Mucosa of gallbladder (tissue), 1 donor: ENCODE measurements around the gene MYO3B. TPM values are rescaled to one million over a fixed set of nuclear protein-coding genes. Genes with fewer than 3 reads are reported as not detected.
A peak's percentile ranks its signal among the peaks of the same experiment; 100 is the strongest.
"Not testable (repeated sequence)": the region's sequence is repeated elsewhere in the genome, so short reads cannot be mapped to it uniquely, and the experiment has no call there.

ENCODE experiments used
- DNase-seq: peaks from one replicate; pipeline ENCODE4 v3.0.0-alpha.2; 2020; ENCODE audit warnings: low spot score
- total RNA-seq: library from RNA; stranded (reverse); gene quantifications from one replicate; pipeline ENCODE4 v1.2.1, GENCODE V29; 2021
- donor health status: DM: no; HTN: no; CAD: no.

Gene MYO3B
- total RNA-seq, 1 donor from 2014 or later: 0.23 TPM

DNA sequence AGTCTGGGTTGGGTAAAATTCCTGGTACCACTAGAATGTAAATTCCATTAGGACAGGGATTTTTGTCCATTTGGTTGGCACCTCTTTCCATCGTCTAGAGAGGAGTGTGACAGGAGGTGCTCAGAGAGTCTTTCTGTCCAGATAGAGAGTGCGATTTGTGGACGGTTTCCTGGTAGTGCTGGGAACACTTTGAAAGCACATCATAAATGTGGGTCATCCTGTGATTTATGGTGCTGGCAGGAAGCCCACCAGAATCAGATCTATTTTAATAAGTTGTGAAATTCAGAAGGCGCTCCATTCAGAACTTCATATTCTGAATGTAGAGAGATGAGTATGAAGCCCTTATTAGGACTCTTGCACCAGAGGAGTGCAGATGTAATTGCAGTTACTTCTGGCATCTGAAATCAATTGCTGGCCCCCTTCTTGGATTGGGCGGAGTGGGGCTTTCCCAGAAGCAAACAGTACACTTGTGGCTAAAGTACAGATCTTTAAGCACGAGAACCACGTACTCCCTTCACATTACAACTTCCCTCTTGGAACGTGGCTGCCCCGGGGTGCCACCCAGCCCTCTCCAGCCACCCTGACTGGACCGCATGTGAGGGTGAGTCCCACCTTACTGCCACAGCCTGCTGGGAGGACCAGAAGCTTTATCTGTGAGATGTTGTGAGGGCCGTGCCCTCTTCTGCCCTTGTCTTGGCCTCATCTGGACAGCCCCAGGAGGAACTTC lies 243.2 kb downstream of the MYO3B start:
- no peak for DNase-seq

- no peak for DNase-seq
These were observed 246.0 kb downstream of the MYO3B start for GRCh38 chr2:170423919-170424318.

GRCh38 chr2:170425281-170425751 lies 247.4 kb downstream of the MYO3B start:
- DNase-seq: no peak

- DNase-seq: no peak
These were observed 250.9 kb downstream of the MYO3B start for GRCh38 chr2:170428868-170429267.

GRCh38 chr2:170432823-170433222 lies 254.9 kb downstream of the MYO3B start:
- no peak for DNase-seq

- no peak for DNase-seq
These were observed 255.5 kb downstream of the MYO3B start for GRCh38 chr2:170433448-170433847.

DNA sequence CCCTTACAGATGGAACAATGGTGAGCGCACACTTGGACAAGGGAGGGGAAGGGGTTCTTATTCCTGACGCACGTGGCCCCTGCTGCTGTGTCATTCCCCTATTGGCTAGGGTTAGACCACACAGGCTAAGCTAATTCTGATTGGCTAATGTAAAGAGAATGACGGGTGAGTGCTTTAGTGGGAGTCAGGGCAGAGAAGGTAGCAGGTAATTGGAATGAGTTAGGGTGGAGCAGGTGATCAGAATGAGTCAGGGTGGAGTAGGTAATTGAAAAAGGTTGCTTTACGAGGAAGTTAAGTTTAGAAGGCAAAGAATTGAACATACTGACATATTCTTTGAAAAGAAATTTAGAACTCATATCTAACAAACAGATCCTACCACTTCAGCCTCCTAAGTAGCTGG lies 256.4 kb downstream of the MYO3B start:
- not testable (repeated sequence) for DNase-seq

- no peak for DNase-seq
These were observed 257.1 kb downstream of the MYO3B start for GRCh38 chr2:170434900-170435621.

DNA sequence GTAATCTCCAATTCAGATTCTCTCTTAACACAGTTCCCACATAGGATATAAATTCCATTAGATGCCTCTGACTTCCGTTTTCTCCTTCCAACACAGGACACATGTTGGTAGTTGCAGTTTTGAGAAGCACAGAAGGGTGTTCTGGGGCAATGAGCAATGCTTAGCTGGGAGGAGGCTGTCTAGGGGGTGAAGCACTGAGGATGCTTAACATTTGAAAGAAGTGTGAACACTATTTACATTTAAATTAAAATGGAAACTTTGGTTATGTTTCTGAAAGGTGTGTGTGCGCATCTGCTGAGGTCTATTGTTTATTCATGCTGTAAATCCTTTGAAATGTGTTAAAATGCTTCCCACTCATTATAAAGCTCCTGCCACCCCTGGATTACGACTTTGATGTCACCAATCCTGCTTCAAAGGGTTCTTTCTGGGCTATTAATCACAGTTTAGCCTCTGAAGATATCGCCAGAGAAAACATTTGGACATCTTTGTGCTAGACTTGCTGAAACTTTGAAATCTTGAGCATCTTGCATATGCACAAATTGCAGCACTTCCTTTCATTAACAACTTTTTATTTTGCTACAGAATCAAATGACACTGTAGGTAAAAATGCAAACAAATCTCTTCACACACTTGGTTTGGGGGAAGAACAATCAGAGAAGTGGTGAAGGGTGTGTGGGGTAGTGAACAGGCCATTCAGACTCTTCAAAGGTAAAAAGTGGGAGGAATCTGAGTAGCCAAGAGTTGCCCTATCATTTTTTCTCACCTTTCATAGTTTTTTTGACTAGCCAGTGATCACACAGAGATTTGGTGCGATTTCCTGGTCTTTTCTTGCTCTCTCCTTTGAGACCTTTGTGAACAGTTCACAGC lies 258.4 kb downstream of the MYO3B start:
- DNase-seq: no peak

- no peak for DNase-seq
These were observed 268.1 kb downstream of the MYO3B start for GRCh38 chr2:170446078-170446477.

DNA sequence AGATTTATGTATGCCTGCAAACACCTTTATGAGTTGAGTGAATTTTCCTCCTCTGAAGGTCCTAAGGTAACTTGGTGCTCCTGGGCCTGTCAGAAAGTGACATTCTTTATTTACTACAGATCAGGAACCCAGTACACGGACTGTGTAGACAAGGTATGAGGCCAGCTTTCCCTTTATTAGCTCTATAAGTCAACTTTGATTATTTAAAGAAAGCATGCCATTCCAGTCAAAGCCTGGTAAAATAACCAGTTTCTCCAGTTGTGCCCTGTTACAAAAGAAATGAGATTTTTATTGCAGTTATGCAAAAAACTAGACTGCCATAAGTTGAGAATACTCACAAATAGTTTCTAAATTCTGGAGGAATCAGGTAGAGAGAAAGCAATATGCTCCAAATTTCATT lies 271.1 kb downstream of the MYO3B start:
- no peak for DNase-seq

DNA sequence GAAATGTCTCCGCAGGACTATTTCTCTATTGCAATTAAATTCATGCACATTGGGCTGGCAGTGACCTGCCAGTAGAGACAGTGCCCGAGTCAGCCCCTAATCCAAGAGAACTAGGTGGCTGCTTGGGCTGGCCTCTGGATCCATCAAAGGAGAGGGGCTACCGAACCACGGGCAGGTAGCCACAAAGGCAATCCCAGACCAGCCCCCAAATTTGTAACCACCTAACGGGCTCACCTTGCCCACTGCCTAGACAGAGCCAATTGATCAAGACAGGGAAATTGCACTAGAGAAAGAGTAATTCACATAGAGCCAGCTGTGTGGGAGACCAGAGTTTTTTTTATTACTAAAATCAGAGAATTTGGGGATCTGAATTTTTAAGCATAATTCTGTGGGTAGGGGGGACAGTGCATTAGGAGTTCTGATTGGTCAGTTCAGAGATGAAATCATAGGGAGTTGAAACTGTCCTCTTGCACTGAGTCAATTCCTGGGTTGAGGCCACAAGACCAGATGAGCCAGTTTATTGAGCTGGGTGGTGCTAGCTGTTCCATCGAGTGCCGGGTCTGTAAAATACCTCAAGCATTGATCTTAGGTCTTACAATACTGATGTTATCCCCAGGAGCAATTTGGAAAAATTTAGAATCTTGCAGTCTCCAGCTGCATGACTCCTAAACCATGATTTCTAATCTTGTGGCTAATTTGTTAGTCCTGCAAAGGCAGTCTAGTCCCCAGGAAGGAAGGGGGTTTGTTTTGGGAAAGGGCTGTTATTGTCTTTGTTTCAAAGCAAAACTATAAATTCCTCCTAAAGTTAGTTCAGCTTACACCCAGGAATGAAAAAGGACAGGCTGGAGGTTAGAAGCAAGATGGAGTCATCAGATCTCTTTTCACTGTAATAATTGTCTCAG lies 276.8 kb downstream of the MYO3B start:
- peak; percentile 81 for DNase-seq

- DNase-seq: peak; percentile 58
These were observed 277.9 kb downstream of the MYO3B start for GRCh38 chr2:170455617-170456426.

GRCh38 chr2:170456914-170457313 lies 279.0 kb downstream of the MYO3B start:
- no peak for DNase-seq

GRCh38 chr2:170457742-170458141 lies 279.8 kb downstream of the MYO3B start:
- DNase-seq: no peak

DNA sequence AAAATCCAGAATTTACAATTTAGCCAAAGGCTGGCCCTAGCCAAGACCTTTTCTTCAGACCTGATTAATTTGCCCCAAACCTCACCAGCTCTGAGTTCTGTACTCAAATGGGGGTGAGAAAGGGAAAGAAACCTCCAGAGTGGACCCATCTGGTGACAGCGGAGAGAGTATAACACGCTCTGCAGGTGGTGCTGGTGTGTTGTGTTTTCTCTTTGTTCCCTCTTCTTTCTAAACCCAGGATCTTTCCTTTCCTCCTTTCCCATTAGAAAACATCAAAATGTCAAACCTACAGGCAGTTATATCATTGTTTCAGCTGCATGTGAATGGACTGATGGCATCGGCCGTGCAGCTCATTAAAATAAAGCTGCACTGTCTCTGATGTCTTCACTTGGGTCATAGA lies 283.9 kb downstream of the MYO3B start:
- DNase-seq: no peak

DNA sequence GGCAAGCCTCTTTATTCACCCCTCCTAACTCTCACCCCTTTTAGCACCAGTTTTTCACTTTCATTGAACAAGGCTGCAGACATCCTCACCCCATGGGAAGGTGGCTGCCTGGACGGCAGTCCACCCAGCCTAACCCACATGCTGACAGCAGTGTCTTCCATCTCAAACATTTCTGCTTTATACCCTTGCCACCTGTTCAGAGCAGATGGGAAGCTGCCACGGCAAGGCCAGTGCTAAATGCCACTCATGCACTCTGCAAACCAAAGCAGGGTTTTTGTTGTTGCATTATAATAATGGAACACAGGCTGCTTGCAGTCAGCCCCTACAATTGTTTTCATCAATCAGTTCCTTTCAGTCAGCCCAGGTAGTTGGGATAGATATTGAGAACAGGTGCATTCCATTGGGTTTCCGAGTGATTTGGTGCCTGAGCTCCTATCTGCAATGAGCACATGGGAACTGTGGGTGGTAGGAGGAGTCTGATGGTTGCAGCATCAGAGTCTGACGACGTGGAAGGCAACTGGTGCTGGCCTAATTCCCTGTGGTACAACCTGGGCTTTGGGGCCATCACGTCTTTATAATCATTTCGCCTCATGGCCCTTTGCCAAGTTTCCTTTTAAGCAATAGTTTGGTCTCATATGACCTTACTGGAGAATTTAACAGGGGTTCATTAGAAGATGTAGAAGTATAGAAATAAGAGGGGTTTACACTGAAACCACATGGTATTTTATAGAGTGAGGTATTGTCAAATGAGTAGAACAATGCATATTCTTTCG lies 284.7 kb downstream of the MYO3B start:
- no peak for DNase-seq

GRCh38 chr2:170463206-170463537 lies 285.2 kb downstream of the MYO3B start:
- DNase-seq: no peak

DNA sequence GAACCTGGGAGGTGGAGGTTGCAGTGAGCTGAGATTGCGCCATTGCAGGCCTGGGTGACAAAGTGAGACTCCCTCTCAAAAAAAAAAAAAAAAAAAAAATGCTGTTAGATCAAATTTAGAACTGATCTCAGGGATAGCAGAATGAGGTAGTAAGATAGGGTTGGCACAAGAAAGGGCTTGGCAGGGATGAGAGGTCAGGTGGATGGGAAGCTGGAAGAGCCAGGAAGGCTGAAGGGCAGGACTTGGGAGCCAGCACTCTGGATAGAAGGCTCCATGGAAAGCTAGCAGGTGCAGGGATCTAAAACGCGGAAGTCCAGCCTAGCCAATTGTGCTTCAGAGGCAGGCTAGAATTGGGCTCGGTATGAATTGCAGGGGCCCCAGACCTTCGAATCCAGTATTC lies 286.3 kb downstream of the MYO3B start:
- DNase-seq: no peak

DNA sequence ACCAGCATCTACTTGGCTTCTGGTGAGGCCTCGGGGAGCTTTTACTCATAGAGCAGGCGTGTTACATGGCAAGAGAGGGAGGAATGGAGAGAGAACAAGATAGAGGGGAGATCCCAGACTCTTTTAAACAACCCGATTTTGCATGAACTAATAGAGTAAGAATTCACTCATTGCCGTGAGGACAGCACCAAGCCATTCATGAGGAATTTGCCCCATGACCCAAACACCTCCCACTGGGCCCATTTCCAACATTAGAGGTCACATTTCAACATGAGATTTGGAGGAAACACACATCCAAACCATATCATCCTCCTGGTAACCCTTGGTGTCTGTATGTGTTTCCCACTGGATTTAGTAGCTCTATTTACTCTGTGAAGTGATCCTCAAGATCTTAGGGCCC lies 287.3 kb downstream of the MYO3B start:
- DNase-seq: no peak
